T-cell (primary cell): ENCODE results near the gene FAM20C. TPM values are rescaled to one million over a fixed set of nuclear protein-coding genes. Genes with fewer than 3 reads are reported as not detected.

Experiments
- ATAC-seq, 4 experiments: fragments of 200-7000 bp in 3 of 4; fragments of 150-1000 bp in 1 of 4; cut with Tn5 transposase; replicated peaks in 1 of 4; 1 replicate in 3 of 4; 2 replicates in 1 of 4; pipeline ENCODE4 v1.10.0; 2021; ENCODE audit warnings: moderate library complexity in 3 of 4, mild to moderate bottlenecking in 2 of 4, moderate number of reproducible peaks in 1 of 4
- CTCF ChIA-PET, 2 donors: fragments of 300-600 bp; sonication (Branson Sonifier 250); formaldehyde crosslinking; loops; one replicate each; lab custom pipeline; 2022; ENCODE audit warnings: antibody characterized with exemption in 2 of 2; lab: Charles Lee
- POLR2A ChIA-PET, 2 donors: fragments of 300-600 bp; sonication (Branson Sonifier 250); formaldehyde crosslinking; loops; one replicate each; lab custom pipeline; 2022; ENCODE audit warnings: antibody characterized with exemption in 2 of 2; lab: Charles Lee
- DNase-seq, 35 experiments: peaks; one replicate each; pipeline versions ENCODE4 v3.0.0 to v3.0.0-alpha.2; 2013 to 2023
- H3K27ac ChIP-seq: one replicate; pipeline ENCODE4 v1.5.1; 2013; ENCODE audit warnings: low read length
- H3K27me3 ChIP-seq, 2 experiments: replicated peaks in 1 of 2; 1 replicate in 1 of 2; 2 replicates in 1 of 2; pipeline versions ENCODE4 v1.6.1 to v1.7.0; 2013; ENCODE audit warnings: low read length in 1 of 2, mixed read lengths in 1 of 2; ENCODE audit not compliant: control insufficient read depth in 2 of 2, insufficient read depth in 2 of 2; ENCODE audit errors: extremely low read depth in 1 of 2
- H3K36me3 ChIP-seq, 2 donors: 1 replicate in 1 of 2; 2 replicates in 1 of 2; pipeline versions ENCODE4 v1.6.1 to v1.7.0; 2013; ENCODE audit warnings: low read length in 1 of 2; ENCODE audit not compliant: control insufficient read depth in 2 of 2, insufficient read depth in 1 of 2; ENCODE audit errors: extremely low read depth in 1 of 2
- H3K4me1 ChIP-seq, 2 experiments: 1 replicate in 1 of 2; 2 replicates in 1 of 2; pipeline versions ENCODE4 v1.6.1 to v1.7.0; 2013; ENCODE audit warnings: low read length in 2 of 2, mixed read lengths in 1 of 2; ENCODE audit not compliant: insufficient read depth in 2 of 2, control insufficient read depth in 1 of 2; ENCODE audit errors: extremely low read depth in 1 of 2
- H3K4me3 ChIP-seq, 2 donors: 1 replicate in 1 of 2; 2 replicates in 1 of 2; pipeline versions ENCODE4 v1.5.1 to v1.7.0; 2013; ENCODE audit warnings: mild to moderate bottlenecking in 2 of 2, low read length in 1 of 2, moderate library complexity in 1 of 2; ENCODE audit not compliant: control insufficient read depth in 1 of 2; ENCODE audit errors: extremely low read depth in 1 of 2
- H3K9me3 ChIP-seq: 2 replicates; pipeline ENCODE4 v1.7.0; 2013
- H3K27ac Mint-ChIP-seq, 2 donors: one replicate each; pipeline ENCODE4 v1.8.0; 2020 to 2021; ENCODE audit warnings: mild to moderate bottlenecking in 2 of 2, mixed read lengths in 2 of 2
- H3K27me3 Mint-ChIP-seq, 2 donors: one replicate each; pipeline ENCODE4 v1.8.0; 2021 to 2022; ENCODE audit warnings: mixed read lengths in 2 of 2
- H3K36me3 Mint-ChIP-seq: one replicate; pipeline ENCODE4 v1.8.0; 2021; ENCODE audit warnings: mixed read lengths
- H3K4me1 Mint-ChIP-seq, 3 donors: one replicate each; pipeline ENCODE4 v1.8.0; 2020 to 2022; ENCODE audit warnings: mixed read lengths in 3 of 3, mild to moderate bottlenecking in 1 of 3
- H3K4me3 Mint-ChIP-seq, 3 donors: one replicate each; pipeline ENCODE4 v1.8.0; 2020 to 2022; ENCODE audit warnings: mild to moderate bottlenecking in 3 of 3, mixed read lengths in 3 of 3, moderate library complexity in 3 of 3
- H3K9me3 Mint-ChIP-seq, 3 donors: one replicate each; pipeline ENCODE4 v1.8.0; 2020 to 2022; ENCODE audit warnings: mixed read lengths in 3 of 3
- WGBS: methylation state at CpG from one replicate; pipeline ENCODE4 v1.1.5; 2013; ENCODE audit warnings: missing lambda C conversion rate; ENCODE audit not compliant: insufficient coverage; 5-methylcytosine and 5-hydroxymethylcytosine counted together
- total RNA-seq, 35 experiments: library from RNA in 6 of 35; stranded (reverse) in 6 of 35; fragments of 120-200 nt in 1 of 35; gene quantifications; one replicate each; pipeline versions ENCODE4 v1.2.1 to v1.2.4 and lab custom pipeline; 2013 to 2026

Gene FAM20C
- total RNA-seq, 5 donors from 2014 or later (not counting 1 experiment from before 2014, with no cell fraction given): 0.18 to 2.0 (median 1.2) TPM

GRCh38 chr7:153604-154003, 38.8 kb upstream of the FAM20C start:
- H3K4me1 Mint-ChIP-seq: peaks cover 14 to 20% (median 18%) of the 10 kb centered on the region in 3 donors

GRCh38 chr7:154096-154799, 38.1 kb upstream of the FAM20C start:
- no peak overlapping the region for H3K4me3 Mint-ChIP-seq

More at GRCh38 chr7:153604-154003, 38.8 kb upstream of the FAM20C start:
- Histone ChIP-seq H3K27me3 (peaks cover 0 to 5% of the 10 kb centered on the region in 2 experiments), H3K4me1 (peaks cover under 1 to 18% of the 10 kb centered on the region in 2 experiments), H3K27ac (no peak overlapping the region), H3K4me3 (no peak overlapping the region), H3K9me3 (no peaks in the 10 kb centered on the region), H3K36me3 (no peaks in the 10 kb centered on the region)
- DNase-seq (no peak), ATAC-seq (no peak)
- H3K36me3 Mint-ChIP-seq: no peaks in the 10 kb centered on the region
- H3K27ac Mint-ChIP-seq: no peak overlapping the region
- POLR2A ChIA-PET: no interaction called here
- 89% methylated on average over 12 of the region's 13 CpGs for WGBS
- H3K4me3 Mint-ChIP-seq: no peak overlapping the region
- H3K27me3 Mint-ChIP-seq: no peaks in the 10 kb centered on the region
- CTCF ChIA-PET: no interaction called here
- H3K9me3 Mint-ChIP-seq: no peaks in the 10 kb centered on the region

GRCh38 chr7:155469-155900, 36.9 kb upstream of the FAM20C start:
- no peaks in the 10 kb centered on the region for H3K27me3 Mint-ChIP-seq
- H3K36me3 ChIP-seq: no peaks in the 10 kb centered on the region
- H3K27ac ChIP-seq: no peak overlapping the region
- ChIA-PET CTCF (no interaction called here), POLR2A (no interaction called here)
- DNase-seq (no peak), ATAC-seq (no peak)
- H3K27me3 ChIP-seq: peaks cover 0 to 8% of the 10 kb centered on the region in 2 experiments
- no peaks in the 10 kb centered on the region for H3K9me3 ChIP-seq
- H3K4me3 Mint-ChIP-seq: no peak overlapping the region
- H3K4me1 Mint-ChIP-seq: peaks cover 3 to 4% (median 4%) of the 10 kb centered on the region in 3 donors
- no peak overlapping the region for H3K4me3 ChIP-seq
- no peaks in the 10 kb centered on the region for H3K9me3 Mint-ChIP-seq
- H3K4me1 ChIP-seq: peaks cover 0 to 6% of the 10 kb centered on the region in 2 experiments
- H3K27ac Mint-ChIP-seq: no peak overlapping the region
- H3K36me3 Mint-ChIP-seq: no peaks in the 10 kb centered on the region
- WGBS: 90% methylated on average over 3 of the region's 3 CpGs

More at GRCh38 chr7:154096-154799, 38.1 kb upstream of the FAM20C start:
- ChIA-PET CTCF (no interaction called here), POLR2A (no interaction called here)
- DNase-seq (no peak), ATAC-seq (no peak)
- no peaks in the 10 kb centered on the region for H3K36me3 ChIP-seq
- no peak overlapping the region for H3K4me3 ChIP-seq
- H3K27ac ChIP-seq: no peak overlapping the region
- Mint-ChIP-seq H3K27ac (no peak overlapping the region), H3K4me1 (peaks cover 10 to 14% (median 14%) of the 10 kb centered on the region in 3 donors), H3K36me3 (no peaks in the 10 kb centered on the region), H3K27me3 (no peaks in the 10 kb centered on the region), H3K9me3 (no peaks in the 10 kb centered on the region)
- peaks cover 0 to 7% of the 10 kb centered on the region in 2 experiments for H3K27me3 ChIP-seq
- H3K4me1 ChIP-seq: peaks cover 0 to 18% of the 10 kb centered on the region in 2 experiments
- WGBS: 89% methylated on average over 17 of the region's 20 CpGs
- no peaks in the 10 kb centered on the region for H3K9me3 ChIP-seq

GRCh38 chr7:156111-157007, 36.0 kb upstream of the FAM20C start:
- 92% methylated on average over 28 of the region's 31 CpGs for WGBS

GRCh38 chr7:157008-157310, 35.4 kb upstream of the FAM20C start:
- H3K4me3 ChIP-seq: no peak overlapping the region
- DNase-seq (no peak), ATAC-seq (no peak)
- Mint-ChIP-seq H3K36me3 (no peaks in the 10 kb centered on the region), H3K27me3 (no peaks in the 10 kb centered on the region), H3K4me3 (no peak overlapping the region), H3K9me3 (no peaks in the 10 kb centered on the region), H3K4me1 (no peaks in the 10 kb centered on the region), H3K27ac (no peak overlapping the region)
- no peak overlapping the region for H3K27ac ChIP-seq
- no peaks in the 10 kb centered on the region for H3K4me1 ChIP-seq
- CTCF ChIA-PET: no interaction called here
- POLR2A ChIA-PET: no interaction called here
- WGBS: 80% methylated on average over 2 of the region's 9 CpGs
- H3K27me3 ChIP-seq: peaks cover 0 to 11% of the 10 kb centered on the region in 2 experiments
- no peaks in the 10 kb centered on the region for H3K9me3 ChIP-seq
- no peaks in the 10 kb centered on the region for H3K36me3 ChIP-seq

More at GRCh38 chr7:156111-157007, 36.0 kb upstream of the FAM20C start:
- ChIA-PET POLR2A (no interaction called here), CTCF (no interaction called here)
- DNase-seq (no peak), ATAC-seq (no peak)
- no peaks in the 10 kb centered on the region for H3K27me3 Mint-ChIP-seq
- H3K27ac ChIP-seq: no peak overlapping the region
- no peak overlapping the region for H3K4me3 ChIP-seq
- H3K36me3 ChIP-seq: no peaks in the 10 kb centered on the region
- peaks cover 0 to 8% of the 10 kb centered on the region in 2 experiments for H3K27me3 ChIP-seq
- no peaks in the 10 kb centered on the region for H3K4me1 ChIP-seq
- H3K4me3 Mint-ChIP-seq: no peak overlapping the region
- H3K9me3 ChIP-seq: no peaks in the 10 kb centered on the region
- H3K27ac Mint-ChIP-seq: no peak overlapping the region
- H3K9me3 Mint-ChIP-seq: no peaks in the 10 kb centered on the region
- no peaks in the 10 kb centered on the region for H3K36me3 Mint-ChIP-seq
- H3K4me1 Mint-ChIP-seq: no peaks in the 10 kb centered on the region

GRCh38 chr7:157771-158625, 34.4 kb upstream of the FAM20C start:
- DNase-seq: no peak
- no peak overlapping the region for H3K4me3 Mint-ChIP-seq
- 86% methylated on average over 20 of the region's 23 CpGs for WGBS
- H3K9me3 Mint-ChIP-seq: no peaks in the 10 kb centered on the region
- no peaks in the 10 kb centered on the region for H3K36me3 Mint-ChIP-seq
- ChIA-PET CTCF (no interaction called here), POLR2A (no interaction called here)
- Histone ChIP-seq H3K27me3 (peaks cover 0 to 17% of the 10 kb centered on the region in 2 experiments), H3K9me3 (no peaks in the 10 kb centered on the region), H3K4me1 (no peaks in the 10 kb centered on the region), H3K27ac (no peak overlapping the region), H3K36me3 (no peaks in the 10 kb centered on the region), H3K4me3 (no peak overlapping the region)
- no peaks in the 10 kb centered on the region for H3K4me1 Mint-ChIP-seq
- no peak overlapping the region for H3K27ac Mint-ChIP-seq
- no peak for ATAC-seq
- H3K27me3 Mint-ChIP-seq: no peaks in the 10 kb centered on the region
